ENCODE data around the gene SSBP3.

- TF ChIP-seq, protein P1, sequence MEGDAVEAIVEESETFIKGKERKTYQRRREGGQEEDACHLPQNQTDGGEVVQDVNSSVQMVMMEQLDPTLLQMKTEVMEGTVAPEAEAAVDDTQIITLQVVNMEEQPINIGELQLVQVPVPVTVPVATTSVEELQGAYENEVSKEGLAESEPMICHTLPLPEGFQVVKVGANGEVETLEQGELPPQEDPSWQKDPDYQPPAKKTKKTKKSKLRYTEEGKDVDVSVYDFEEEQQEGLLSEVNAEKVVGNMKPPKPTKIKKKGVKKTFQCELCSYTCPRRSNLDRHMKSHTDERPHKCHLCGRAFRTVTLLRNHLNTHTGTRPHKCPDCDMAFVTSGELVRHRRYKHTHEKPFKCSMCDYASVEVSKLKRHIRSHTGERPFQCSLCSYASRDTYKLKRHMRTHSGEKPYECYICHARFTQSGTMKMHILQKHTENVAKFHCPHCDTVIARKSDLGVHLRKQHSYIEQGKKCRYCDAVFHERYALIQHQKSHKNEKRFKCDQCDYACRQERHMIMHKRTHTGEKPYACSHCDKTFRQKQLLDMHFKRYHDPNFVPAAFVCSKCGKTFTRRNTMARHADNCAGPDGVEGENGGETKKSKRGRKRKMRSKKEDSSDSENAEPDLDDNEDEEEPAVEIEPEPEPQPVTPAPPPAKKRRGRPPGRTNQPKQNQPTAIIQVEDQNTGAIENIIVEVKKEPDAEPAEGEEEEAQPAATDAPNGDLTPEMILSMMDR (conservative IDR thresholded peaks at IDR 0.05; ENCODE audit: low read length) = no peak
- no peak for TF ChIP-seq EZH2phosphoT487 (IDR thresholded peaks at IDR 0.05; ENCODE audit: borderline replicate concordance, low read depth, low read length)
These were observed 9.3 kb upstream of the SSBP3 start for GRCh38 chr1:54415533-54415932.
